ENCODE data around the gene PTGER3. TPM values are rescaled to one million over a fixed set of nuclear protein-coding genes. Genes with fewer than 3 reads are reported as not detected.
A peak's percentile ranks its signal among the peaks of the same experiment; 100 is the strongest.

The PTGER3 gene
- 1 to 10 TPM; 2.8 to 3.4 TPM for total RNA-seq

- Mint-ChIP-seq H3K27ac (no peak within 1 kb of the TSS), H3K9me3 (ENCODE audit: insufficient read depth) (no peaks in the 10 kb centered on the region), H3K4me1 (ENCODE audit: low read depth) (peaks cover 21% of the 10 kb centered on the region), H3K36me3 (ENCODE audit: low read depth) (no peaks in the 10 kb centered on the region), H3K27me3 (ENCODE audit: low read depth) (peaks cover 43% of the 10 kb centered on the region), H3K4me3 (peak within 1 kb of the TSS; percentile 75)
- POLR2A ChIA-PET, result interaction anchor here (0.9 to 1.7 kb wide), 3 partner anchors 10 to 32 kb away, joined by 3 to 4 read pairs (median 3); partner anchors contain the start of gene ZRANB2
- DNase-seq (peak; percentile 67), ATAC-seq (peak; percentile 81)
- CTCF ChIA-PET, result no interaction called here
These were observed at the start of gene PTGER3 for GRCh38 chr1:71047635-71048607. TSS of gene PTGER3 (minus strand) at chr1:71047816. CDS start at chr1:71047577, 239 bp downstream.

GRCh38 chr1:71094913-71095312 lies 47.3 kb upstream of the PTGER3 start:
- Mint-ChIP-seq H3K4me1 (ENCODE audit: low read depth) (no peaks in the 10 kb centered on the region), H3K36me3 (ENCODE audit: low read depth) (no peaks in the 10 kb centered on the region), H3K9me3 (ENCODE audit: insufficient read depth) (no peaks in the 10 kb centered on the region), H3K4me3 (no peak overlapping the region), H3K27ac (no peak overlapping the region), H3K27me3 (ENCODE audit: low read depth) (peaks cover 3% of the 10 kb centered on the region)
- ATAC-seq (no peak), DNase-seq (no peak)
- POLR2A ChIA-PET, result no interaction called here
- CTCF ChIA-PET, result interaction anchor here (1.5 kb wide), 1 partner anchor 943 kb away, joined by 5 read pairs; no protein-coding TSS in a partner anchor

GRCh38 chr1:71093938-71094337 lies 46.3 kb upstream of the PTGER3 start:
- CTCF ChIA-PET, result no interaction called here
- no peaks in the 10 kb centered on the region for H3K36me3 Mint-ChIP-seq (ENCODE audit: low read depth)

GRCh38 chr1:71089536-71090270 lies 42.1 kb upstream of the PTGER3 start:
- ATAC-seq (no peak), DNase-seq (no peak)
- Mint-ChIP-seq H3K27me3 (ENCODE audit: low read depth) (peaks cover 2% of the 10 kb centered on the region), H3K36me3 (ENCODE audit: low read depth) (no peaks in the 10 kb centered on the region), H3K4me3 (no peak overlapping the region), H3K9me3 (ENCODE audit: insufficient read depth) (no peaks in the 10 kb centered on the region), H3K27ac (no peak overlapping the region), H3K4me1 (ENCODE audit: low read depth) (no peaks in the 10 kb centered on the region)
- POLR2A ChIA-PET, result no interaction called here
- CTCF ChIA-PET, result interaction anchor here (0.9 kb wide), 1 partner anchor 9 kb away, joined by 5 read pairs; the partner anchor contains the start of gene ZRANB2

More at GRCh38 chr1:71093938-71094337, 46.3 kb upstream of the PTGER3 start:
- H3K4me3 Mint-ChIP-seq, result no peak overlapping the region
- no peaks in the 10 kb centered on the region for H3K4me1 Mint-ChIP-seq (ENCODE audit: low read depth)
- no peaks in the 10 kb centered on the region for H3K27me3 Mint-ChIP-seq (ENCODE audit: low read depth)
- no peak for ATAC-seq
- POLR2A ChIA-PET, result no interaction called here
- no peaks in the 10 kb centered on the region for H3K9me3 Mint-ChIP-seq (ENCODE audit: insufficient read depth)
- DNase-seq, result no peak
- no peak overlapping the region for H3K27ac Mint-ChIP-seq

- Mint-ChIP-seq H3K4me3 (no peak overlapping the region), H3K9me3 (ENCODE audit: insufficient read depth) (no peaks in the 10 kb centered on the region), H3K4me1 (ENCODE audit: low read depth) (no peaks in the 10 kb centered on the region), H3K36me3 (ENCODE audit: low read depth) (no peaks in the 10 kb centered on the region), H3K27ac (no peak overlapping the region), H3K27me3 (ENCODE audit: low read depth) (peaks cover 6% of the 10 kb centered on the region)
- DNase-seq (no peak), ATAC-seq (no peak)
- ChIA-PET CTCF (no interaction called here), POLR2A (no interaction called here)
These were observed 41.1 kb upstream of the PTGER3 start for GRCh38 chr1:71088645-71089287.

GRCh38 chr1:71087713-71088112 lies 40.1 kb upstream of the PTGER3 start:
- Mint-ChIP-seq H3K27ac (no peak overlapping the region), H3K36me3 (ENCODE audit: low read depth) (no peaks in the 10 kb centered on the region), H3K4me3 (no peak overlapping the region), H3K9me3 (ENCODE audit: insufficient read depth) (no peaks in the 10 kb centered on the region), H3K4me1 (ENCODE audit: low read depth) (no peaks in the 10 kb centered on the region), H3K27me3 (ENCODE audit: low read depth) (peaks cover 9% of the 10 kb centered on the region)
- CTCF ChIA-PET, result no interaction called here
- no peak for DNase-seq
- ATAC-seq, result no peak
- POLR2A ChIA-PET, result no interaction called here

- H3K4me3 Mint-ChIP-seq, result no peak overlapping the region
- ATAC-seq (no peak), DNase-seq (no peak)
- POLR2A ChIA-PET, result no interaction called here
- H3K36me3 Mint-ChIP-seq (ENCODE audit: low read depth), result no peaks in the 10 kb centered on the region
- CTCF ChIA-PET, result no interaction called here
- H3K27ac Mint-ChIP-seq, result no peak overlapping the region
- H3K9me3 Mint-ChIP-seq (ENCODE audit: insufficient read depth), result no peaks in the 10 kb centered on the region
- peaks cover 1% of the 10 kb centered on the region for H3K4me1 Mint-ChIP-seq (ENCODE audit: low read depth)
- peaks cover 9% of the 10 kb centered on the region for H3K27me3 Mint-ChIP-seq (ENCODE audit: low read depth)
These were observed 39.4 kb upstream of the PTGER3 start for GRCh38 chr1:71087060-71087459.

- Mint-ChIP-seq H3K4me1 (ENCODE audit: low read depth) (peaks cover 8% of the 10 kb centered on the region), H3K9me3 (ENCODE audit: insufficient read depth) (no peaks in the 10 kb centered on the region), H3K36me3 (ENCODE audit: low read depth) (no peaks in the 10 kb centered on the region), H3K27ac (no peak overlapping the region), H3K27me3 (ENCODE audit: low read depth) (peaks cover 9% of the 10 kb centered on the region), H3K4me3 (no peak overlapping the region)
- DNase-seq, result no peak
- POLR2A ChIA-PET, result no interaction called here
- no peak for ATAC-seq
- CTCF ChIA-PET, result no interaction called here
These were observed 38.7 kb upstream of the PTGER3 start for GRCh38 chr1:71086331-71086730.

- Mint-ChIP-seq H3K9me3 (ENCODE audit: insufficient read depth) (no peaks in the 10 kb centered on the region), H3K4me1 (ENCODE audit: low read depth) (peaks cover 16% of the 10 kb centered on the region), H3K27ac (no peak overlapping the region), H3K36me3 (ENCODE audit: low read depth) (peaks cover 8% of the 10 kb centered on the region), H3K27me3 (ENCODE audit: low read depth) (peaks cover 9% of the 10 kb centered on the region), H3K4me3 (no peak overlapping the region)
- no peak for ATAC-seq
- ChIA-PET POLR2A (no interaction called here), CTCF (no interaction called here)
- no peak for DNase-seq
These were observed 35.7 kb upstream of the PTGER3 start for GRCh38 chr1:71083271-71083670.

GRCh38 chr1:71081697-71082080 lies 34.1 kb upstream of the PTGER3 start:
- DNase-seq, result no peak
- H3K27ac Mint-ChIP-seq, result peak overlapping the region; percentile 100

More at GRCh38 chr1:71081697-71082080, 34.1 kb upstream of the PTGER3 start:
- POLR2A ChIA-PET, result interaction anchor here (0.8 to 2.0 kb wide), 8 partner anchors 10 to 876 kb away, joined by 3 to 14 read pairs (median 4); partner anchors contain the start of genes ANKRD13C and LRRC40
- no peak for ATAC-seq
- peaks cover 9% of the 10 kb centered on the region for H3K27me3 Mint-ChIP-seq (ENCODE audit: low read depth)
- peaks cover 14% of the 10 kb centered on the region for H3K36me3 Mint-ChIP-seq (ENCODE audit: low read depth)
- peaks cover 20% of the 10 kb centered on the region for H3K4me1 Mint-ChIP-seq (ENCODE audit: low read depth)
- peak overlapping the region; percentile 99 for H3K4me3 Mint-ChIP-seq
- H3K9me3 Mint-ChIP-seq (ENCODE audit: insufficient read depth), result no peaks in the 10 kb centered on the region
- CTCF ChIA-PET, result interaction anchor here (0.8 to 1.9 kb wide), 10 partner anchors 8 to 877 kb away, joined by 3 to 9 read pairs (median 5); partner anchors contain the start of genes CTH and SRSF11
